ENCODE data around the gene CHRDL2. TPM values are rescaled to one million over a fixed set of nuclear protein-coding genes. Genes with fewer than 3 reads are reported as not detected.

The CHRDL2 gene
- total RNA-seq, 1 donor from 2014 or later: 1.8 TPM

- peak; percentile 98 for DNase-seq
These were observed 17.2 kb upstream of the CHRDL2 start, which contains the start of gene RNF169 for GRCh38 chr11:74748211-74749126. RNF169 (plus strand) TSS chr11:74748849; CDS start chr11:74748881, 32 bp downstream.

DNA sequence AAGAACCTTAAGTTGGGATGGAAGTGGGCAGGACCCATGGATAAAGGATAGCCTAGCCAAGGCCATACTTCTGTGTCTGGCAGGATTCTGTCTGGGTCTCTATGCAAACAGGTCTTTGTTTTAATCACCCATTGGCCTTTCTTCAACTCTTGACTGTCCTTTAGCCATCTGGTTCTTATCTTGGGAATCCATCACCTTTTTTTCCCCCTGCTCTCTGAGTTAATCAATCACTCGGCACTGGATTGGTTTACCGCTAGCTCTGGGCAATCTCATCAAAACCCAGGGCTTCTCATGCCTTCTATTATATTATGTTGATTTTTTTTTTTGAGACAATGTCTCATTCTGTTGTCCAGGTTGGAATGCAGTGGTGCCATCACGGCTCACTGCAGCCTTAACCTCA lies 15.6 kb upstream of the CHRDL2 start:
- no peak for DNase-seq

DNA sequence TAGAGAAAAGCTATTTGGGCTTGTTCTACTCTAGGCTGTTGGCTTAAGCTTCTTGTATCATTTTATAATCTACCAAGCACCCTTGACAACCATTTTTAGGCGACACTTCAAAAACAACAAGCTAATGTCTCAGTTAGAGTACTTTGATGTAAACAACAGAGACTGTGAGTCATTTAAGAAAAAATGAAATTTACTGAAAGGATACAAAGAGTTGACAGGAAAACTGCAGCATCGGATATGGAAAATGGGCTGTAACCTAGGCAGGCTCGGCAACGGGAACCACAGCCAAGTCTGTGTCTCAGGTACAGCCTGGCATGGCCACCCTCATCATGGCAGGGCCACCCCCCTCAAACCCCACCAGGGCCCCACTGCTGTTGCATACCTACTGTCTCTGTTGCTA lies 13.1 kb upstream of the CHRDL2 start:
- no peak for DNase-seq

- DNase-seq: no peak
These were observed 12.4 kb upstream of the CHRDL2 start for GRCh38 chr11:74743640-74744039.

DNA sequence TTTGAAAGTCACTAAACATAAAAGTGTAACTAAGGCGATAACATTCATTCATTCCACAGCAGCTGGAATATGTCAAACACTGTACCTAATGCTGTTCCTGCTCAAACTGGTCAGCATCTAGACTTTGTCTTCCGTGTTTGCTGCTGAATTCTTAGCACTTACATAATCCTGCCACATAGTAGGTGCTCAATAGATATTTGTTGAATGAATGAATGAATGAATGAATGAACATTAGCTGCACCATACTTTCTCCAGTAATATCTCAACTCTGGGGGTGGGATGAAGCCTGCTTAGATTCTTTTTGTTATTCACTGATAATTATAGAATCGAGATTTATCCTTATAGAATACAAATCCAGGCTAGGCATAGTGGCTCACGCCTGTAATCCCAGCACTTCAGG lies 10.8 kb upstream of the CHRDL2 start:
- DNase-seq: no peak

GRCh38 chr11:74739546-74740270 lies 8.5 kb upstream of the CHRDL2 start:
- peak; percentile 81 for DNase-seq

DNA sequence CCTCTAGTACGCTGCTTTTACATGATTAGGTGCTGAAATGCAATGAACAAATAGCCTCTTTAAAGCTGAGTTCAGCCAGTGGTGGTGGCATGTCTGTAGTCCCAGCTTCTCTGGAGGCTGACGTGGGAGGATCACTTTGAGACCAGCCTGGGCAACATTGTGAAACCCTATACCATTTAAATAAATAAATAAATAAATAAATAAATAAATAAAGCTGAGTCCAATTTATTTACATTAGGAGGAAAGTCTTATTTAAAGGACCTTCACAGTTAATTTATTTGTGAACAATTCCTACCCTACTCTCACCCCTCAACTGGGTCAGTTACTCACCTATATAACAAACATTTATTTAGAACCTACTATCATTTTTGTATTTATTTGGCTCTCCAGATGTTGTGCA lies 4.8 kb upstream of the CHRDL2 start:
- DNase-seq: no peak

DNA sequence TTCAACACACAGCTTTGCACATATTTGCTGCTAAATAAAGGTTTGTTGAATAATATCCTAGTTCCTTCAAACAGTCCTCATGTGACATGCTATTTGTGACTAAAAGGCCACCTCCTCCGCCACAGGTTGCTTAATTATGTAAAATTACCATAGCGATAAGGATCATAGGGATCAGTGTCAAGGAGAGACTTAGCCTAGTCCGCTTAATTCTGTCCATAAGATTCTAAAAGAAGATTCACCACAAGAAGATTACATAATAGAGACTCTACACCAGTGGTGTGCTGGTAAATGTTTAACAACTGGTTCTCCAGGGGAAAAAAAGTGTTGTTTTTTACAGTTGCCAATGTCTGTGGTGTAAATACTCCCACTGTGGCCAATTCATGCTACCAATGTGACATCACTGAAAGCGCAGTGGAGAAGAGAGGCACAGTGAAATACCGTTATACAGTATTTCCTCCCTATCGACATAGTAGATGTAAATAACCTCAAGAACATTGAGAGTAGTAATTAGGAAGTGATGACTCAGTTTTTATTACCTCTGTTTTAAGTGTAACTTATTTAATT lies 4.2 kb upstream of the CHRDL2 start:
- DNase-seq: no peak

- peak; percentile 69 for DNase-seq
These were observed 3.3 kb upstream of the CHRDL2 start for GRCh38 chr11:74734559-74734925.

GRCh38 chr11:74730571-74731260 lies 510 bp downstream of the CHRDL2 start:
- DNase-seq: no peak

- DNase-seq: no peak
These were observed 1.8 kb downstream of the CHRDL2 start for GRCh38 chr11:74729397-74729796.

- peak; percentile 97 for DNase-seq
These were observed 4.6 kb downstream of the CHRDL2 start for GRCh38 chr11:74726547-74727182.

DNA sequence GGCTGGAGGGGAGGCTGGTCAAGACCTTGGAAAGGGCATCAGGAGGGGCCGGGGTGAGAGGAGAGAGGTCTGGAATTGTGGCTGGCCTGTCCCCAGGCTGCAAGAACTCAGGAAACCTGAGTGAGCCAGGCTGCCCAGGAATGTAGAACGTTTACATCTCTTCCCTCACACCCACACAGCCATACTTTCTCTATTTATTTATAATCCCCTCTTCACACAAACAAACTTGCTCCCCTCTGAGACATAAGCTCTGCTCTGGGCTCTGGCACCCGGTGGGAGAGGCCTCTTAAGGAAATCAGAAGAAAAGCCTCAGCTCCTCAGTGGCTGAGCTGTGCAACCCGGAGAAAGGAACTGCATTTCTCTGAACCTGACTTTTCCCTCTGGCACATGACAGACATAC lies 5.5 kb downstream of the CHRDL2 start:
- peak; percentile 17 for DNase-seq

- no peak for DNase-seq
These were observed 7.7 kb downstream of the CHRDL2 start for GRCh38 chr11:74723511-74723910.

DNA sequence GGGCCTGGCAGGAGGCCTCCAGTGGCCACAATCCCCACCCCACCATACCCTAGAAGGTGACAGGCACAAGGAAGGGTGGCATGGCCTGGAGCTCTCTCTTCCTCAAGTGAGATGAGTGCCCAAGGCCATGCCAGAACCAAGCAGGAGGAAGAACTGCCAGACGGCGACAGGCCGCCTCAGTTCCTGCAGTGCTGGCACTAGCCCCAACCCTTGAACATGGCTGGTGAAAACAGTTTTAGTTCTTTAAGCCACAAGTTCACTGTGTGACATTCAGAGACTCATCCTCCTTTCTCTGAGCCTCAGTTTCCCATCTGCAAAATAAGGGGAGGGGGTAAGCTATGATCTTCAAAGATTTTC lies 9.8 kb downstream of the CHRDL2 start:
- no peak for DNase-seq

GRCh38 chr11:74720596-74721478 lies 10.4 kb downstream of the CHRDL2 start:
- DNase-seq: peak; percentile 88

DNA sequence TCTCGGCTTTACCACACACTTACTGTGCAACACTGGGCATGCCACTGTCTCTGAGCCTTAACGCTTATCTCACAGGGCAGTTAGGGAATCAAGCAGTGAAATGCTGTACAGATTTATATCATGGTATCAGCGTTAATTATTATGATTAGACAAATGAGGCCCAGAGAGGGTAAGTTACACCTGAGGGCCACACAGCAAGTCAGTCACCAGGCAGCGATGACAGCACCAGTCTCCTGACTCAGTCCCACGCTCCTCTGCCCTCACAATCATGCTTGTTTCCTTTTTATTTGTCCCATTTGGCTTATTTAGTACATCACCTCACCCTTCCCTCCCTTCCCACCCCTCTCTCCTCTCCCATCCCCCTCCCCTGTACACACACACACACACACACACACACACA lies 12.2 kb downstream of the CHRDL2 start:
- no peak for DNase-seq

DNA sequence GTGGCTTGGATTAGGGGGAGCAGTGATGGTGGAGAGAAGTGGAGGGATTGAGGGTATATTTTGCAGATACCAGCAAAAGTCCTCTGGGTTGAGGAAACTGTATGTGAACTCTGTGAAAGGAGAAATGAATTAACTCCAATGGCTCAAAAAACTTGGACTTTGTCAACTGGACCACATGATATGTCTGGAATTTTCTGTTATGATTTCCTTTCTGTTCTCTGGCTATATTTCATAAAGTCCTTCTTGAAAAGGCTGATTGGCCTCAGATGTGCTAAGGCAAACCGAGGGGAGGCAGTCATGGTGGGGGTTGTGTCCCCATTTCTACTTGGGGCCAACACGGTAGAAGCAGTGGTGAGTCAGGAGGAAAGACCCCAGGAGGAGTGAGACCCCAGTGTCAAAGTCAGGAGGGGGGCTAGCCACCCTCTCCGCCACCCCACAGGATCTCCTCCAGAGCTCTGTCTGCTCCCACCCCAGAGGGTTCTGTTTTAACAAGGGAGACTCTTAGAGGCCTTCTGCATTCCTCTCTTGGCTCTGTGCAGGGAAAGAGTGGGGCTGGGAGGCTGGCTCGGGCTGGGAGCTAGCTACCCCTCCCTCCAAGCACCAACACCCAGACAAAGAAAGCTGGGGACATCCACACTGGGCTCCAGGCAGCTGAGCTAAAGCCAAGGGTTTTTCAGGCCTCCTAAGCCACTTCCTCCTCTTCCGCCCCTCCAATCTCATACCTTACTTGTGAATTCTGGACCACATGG lies 13.8 kb downstream of the CHRDL2 start:
- no peak for DNase-seq

GRCh38 chr11:74714904-74715303 lies 16.3 kb downstream of the CHRDL2 start:
- no peak for DNase-seq

GRCh38 chr11:74713686-74714085 lies 17.5 kb downstream of the CHRDL2 start:
- DNase-seq: no peak
